NCI-H2171 (cell line): ENCODE measurements around the gene LAMC2.

Experiments
- DNase-seq: peaks from one replicate; lab custom pipeline; 2025; lab: John Stamatoyannopoulos, UW

Gene LAMC2

DNA sequence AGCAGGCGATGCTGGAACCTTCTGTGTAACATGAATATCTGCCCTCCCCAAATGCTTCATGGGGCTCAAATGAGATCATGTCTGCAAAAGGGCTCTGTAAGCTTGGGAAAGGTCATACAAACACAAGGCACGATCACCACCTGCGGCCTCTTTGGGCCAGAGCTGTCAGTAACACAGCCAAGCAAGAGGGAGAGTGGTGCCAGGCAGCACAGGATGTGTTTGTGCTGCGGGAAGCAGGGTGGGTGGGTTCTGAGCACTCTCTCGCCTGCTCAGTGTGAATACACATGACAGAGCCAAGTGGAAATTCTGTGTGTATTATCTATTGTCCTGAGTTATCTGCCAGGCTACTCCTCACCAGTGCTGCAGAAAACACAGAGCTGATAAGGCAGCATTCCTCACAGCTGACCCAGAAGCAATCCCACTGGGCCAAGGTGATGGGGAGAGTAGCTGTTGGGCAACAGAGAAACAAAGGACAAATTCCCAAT lies 101.2 kb downstream of the LAMC2 start:
- no peak for DNase-seq

DNA sequence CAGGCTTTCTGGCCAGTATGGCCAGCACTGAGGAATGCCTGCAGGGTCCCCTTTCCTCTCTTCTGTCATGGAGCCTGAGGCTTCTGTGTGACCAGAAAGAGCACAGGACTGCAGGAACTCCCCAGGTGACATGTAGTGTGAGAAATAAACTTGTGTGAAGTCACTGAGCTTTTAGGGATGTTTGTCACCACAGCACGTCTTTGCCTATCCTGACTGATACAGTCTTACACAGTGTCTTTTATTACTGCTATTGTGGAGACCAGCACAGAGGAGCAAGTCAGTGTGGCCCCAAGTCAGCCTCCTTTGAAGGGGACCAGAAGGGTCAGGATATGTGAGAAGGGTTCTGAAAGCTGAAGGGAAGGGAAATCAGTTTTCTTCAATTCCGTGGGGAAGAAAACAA lies 102.5 kb downstream of the LAMC2 start:
- no peak for DNase-seq

DNA sequence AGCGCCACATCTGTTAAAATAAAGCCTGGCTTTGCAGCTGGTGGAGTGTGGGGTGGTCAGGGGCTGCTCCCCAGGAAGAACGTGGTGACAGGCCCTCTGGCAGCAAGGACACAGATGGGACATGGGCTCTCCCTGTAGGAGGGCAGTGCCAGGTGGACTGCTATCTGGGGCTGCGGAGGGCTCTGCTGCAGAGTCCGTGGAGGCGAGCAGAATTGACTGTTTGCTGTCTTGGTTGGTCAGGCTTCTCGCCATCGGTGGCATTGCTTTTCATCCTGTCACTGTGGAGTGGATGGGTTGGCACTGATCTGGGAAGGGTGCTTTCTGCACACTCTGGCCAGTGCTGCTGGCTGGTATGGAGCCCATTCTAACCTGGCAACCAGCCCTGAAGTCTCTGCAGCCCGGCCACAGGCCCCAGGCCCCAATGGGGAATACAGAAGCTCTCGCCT lies 103.0 kb downstream of the LAMC2 start:
- no peak for DNase-seq

DNA sequence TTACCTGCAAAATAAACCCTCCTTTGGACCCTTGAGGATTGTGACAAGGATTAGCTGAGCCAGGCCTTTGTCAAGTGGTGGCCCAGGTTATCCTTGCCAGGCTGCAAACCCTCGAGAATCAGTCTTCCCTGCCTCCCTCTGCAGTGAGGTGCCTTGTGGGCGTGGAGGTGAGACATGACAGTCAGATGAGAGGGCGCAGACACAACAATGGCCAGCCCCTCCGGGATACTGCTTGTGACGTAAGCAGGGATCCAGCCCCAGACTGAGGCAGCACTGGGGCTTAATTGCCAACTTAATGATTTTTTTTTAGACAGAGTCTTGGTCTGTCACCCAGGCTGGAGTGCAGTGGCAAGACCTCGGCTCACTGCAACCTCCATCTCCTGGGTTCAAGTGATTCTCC lies 104.6 kb downstream of the LAMC2 start:
- DNase-seq = no peak

DNA sequence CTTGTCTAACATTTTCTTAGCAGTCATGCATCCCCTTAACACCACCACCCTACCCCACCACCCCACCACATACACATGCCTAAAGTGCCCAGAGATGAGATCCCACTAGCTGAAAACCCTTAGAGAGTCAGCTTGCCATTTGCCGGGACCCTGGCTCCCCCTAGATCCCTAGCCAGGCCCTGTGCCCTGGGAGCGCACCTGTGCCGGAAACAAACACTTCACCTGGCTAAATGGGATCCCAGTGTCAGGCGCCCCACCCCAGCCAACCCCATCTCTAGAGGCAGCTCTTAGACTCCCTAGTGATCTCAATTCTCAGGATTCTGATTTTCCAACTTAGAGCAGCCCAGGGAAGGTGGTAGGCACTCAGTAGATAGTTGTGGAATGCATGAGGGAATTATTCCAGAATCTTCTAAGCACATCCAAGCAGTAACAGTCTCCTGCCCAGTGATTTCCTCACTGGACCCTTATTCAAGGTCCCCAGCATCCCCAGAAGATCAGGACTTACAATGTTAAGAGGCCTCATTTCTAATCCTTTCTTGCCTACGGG lies 105.2 kb downstream of the LAMC2 start:
- no peak for DNase-seq

DNA sequence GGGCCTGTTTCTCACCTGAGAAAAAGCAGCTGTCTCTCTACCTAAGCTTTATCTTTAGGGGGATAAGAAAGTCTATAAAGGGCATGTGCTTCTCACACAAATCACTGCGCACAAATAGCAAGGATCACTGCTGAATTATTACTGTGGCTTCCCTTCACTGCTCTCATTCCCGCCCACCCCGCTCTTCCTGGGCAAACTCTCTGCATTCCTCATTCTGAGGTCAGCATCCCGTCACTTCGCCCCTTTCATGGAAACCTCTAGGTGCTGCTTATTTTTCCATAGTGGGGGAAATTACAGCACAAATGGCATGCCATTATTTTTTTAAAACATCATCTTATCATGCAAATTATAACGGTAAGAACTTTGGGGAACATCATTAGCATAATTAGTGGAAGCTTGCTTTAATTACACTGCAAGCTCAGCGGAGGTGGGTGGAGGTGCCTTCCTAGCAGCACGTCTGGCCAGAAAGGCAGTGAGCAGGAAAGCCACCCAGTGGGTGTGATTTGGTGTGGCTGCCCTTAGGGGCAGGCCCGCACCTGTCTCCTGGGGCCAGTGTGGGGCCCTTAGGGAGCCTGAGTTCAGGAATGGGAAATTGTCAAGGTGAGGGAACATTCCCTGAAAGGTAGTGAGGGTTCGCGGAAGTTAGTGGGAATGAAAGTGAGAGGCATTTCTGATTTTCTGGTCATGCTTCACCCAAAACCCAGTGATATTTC lies 105.9 kb downstream of the LAMC2 start:
- no peak for DNase-seq

DNA sequence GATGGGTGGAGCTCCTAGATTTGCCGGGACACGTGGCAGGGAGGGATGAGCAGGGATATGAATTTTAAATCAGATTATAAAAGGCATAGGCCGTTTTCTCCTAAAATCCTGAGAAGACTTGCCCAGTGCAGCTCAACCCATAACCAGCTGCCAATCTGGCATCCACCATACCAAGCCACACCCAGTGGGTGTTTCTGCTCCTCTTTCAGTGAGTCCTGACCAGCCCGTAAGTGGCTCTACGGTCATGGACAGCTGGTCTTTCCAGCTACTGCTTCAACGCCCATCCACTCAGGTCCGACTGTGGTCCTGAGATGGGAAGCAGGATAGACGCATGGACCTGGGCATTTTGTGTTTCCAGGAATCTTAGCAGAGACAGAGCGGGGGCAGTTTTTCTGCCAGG lies 107.2 kb downstream of the LAMC2 start:
- DNase-seq = no peak

DNA sequence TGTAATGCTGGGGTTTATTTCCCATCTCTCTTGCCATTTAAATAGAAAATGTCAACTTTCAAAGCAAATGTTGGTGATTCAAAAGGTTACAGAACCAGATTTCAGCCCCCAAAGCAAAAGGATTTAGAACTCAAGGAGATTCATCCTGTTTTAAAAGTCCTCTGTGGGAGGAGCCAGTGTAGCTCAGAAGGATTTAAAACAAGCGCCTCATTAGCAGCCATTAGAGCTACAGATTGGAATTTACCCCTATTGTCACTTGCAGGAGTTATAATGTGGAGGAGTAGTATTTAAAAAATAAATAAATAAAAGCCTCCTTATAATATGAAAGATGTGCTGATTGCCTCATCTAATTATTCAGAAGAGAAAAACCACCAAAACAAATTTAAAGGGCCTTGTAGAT lies 107.8 kb downstream of the LAMC2 start:
- no peak for DNase-seq
